ENCODE data around the gene UCHL5. TPM values are rescaled to one million over a fixed set of nuclear protein-coding genes. Genes with fewer than 3 reads are reported as not detected.

Gene UCHL5
- total and polyA plus RNA-seq, 3 experiments from 2014 or later: 54.4 to 110 (median 106) TPM

DNA sequence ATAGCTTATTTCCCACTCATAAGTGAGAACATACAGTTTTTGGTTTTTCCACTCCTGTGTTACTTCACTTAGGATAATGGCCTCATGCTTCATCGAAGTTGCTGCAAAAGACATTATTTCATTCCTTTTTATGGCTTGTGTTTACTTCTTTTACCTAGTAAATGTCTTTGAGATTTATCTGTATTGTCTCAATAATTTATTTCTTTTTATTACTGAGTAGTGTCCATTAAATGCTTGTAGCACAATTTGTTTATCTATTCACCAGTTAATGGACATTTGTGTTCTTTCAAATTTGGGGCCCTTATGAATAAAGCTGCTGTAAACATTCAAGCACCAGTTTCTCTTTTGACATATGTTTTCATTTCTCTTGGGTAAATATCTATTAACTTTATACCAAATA lies 86.0 kb downstream of the UCHL5 start:
- H3K4me1 Mint-ChIP-seq: no peaks in the 10 kb centered on the region
- no peaks in the 10 kb centered on the region for H3K4me1 ChIP-seq (ENCODE audit: insufficient read depth, low read length)
- peaks cover 0 to 3% of the 10 kb centered on the region in 2 donors for H3K27me3 Mint-ChIP-seq
- no peaks in the 10 kb centered on the region for H3K9me3 ChIP-seq (ENCODE audit: low read length)
- no peaks in the 10 kb centered on the region for H3K36me3 ChIP-seq (ENCODE audit: insufficient read depth, low read length)
- no peak for DNase-seq
- no peak overlapping the region for H3K4me3 Mint-ChIP-seq
- H3K27ac Mint-ChIP-seq: no peak overlapping the region
- ChIA-PET POLR2A (no interaction called here), CTCF (no interaction called here)
- H3K27ac ChIP-seq (ENCODE audit: low read depth, low read length): no peak overlapping the region
- H3K36me3 Mint-ChIP-seq: no peaks in the 10 kb centered on the region
- H3K4me3 ChIP-seq (ENCODE audit: low read length): no peak overlapping the region
- H3K9me3 Mint-ChIP-seq: no peaks in the 10 kb centered on the region
- no peaks in the 10 kb centered on the region for H3K27me3 ChIP-seq (ENCODE audit: insufficient read depth, low read length, poor library complexity, severe bottlenecking)

DNA sequence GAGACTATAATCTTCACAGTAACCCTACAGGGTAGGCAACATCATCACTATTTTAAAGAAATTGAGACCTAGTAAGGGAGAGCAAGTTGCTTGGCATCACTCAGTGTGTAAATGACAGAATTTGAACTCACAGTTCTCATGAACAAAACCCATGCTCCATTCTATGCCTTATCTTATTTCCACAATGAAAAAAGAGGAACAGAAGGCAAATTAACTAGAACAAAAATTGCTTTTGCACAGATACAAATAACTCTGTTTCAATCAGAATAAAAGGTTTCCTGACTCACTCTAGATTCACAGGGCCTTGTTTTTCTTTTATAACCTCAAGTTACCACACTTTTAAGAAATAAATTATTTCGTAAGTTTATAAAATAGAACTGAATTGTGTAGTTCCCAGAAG lies 90.1 kb downstream of the UCHL5 start:
- Mint-ChIP-seq H3K4me3 (no peak overlapping the region), H3K36me3 (peaks cover 0 to 3% (median 0%) of the 10 kb centered on the region in 3 donors), H3K9me3 (no peaks in the 10 kb centered on the region), H3K27me3 (peaks cover 0 to 3% of the 10 kb centered on the region in 2 donors), H3K27ac (no peak overlapping the region), H3K4me1 (no peaks in the 10 kb centered on the region)
- Histone ChIP-seq H3K4me3 (ENCODE audit: low read length) (no peak overlapping the region), H3K9me3 (ENCODE audit: low read length) (no peaks in the 10 kb centered on the region), H3K4me1 (ENCODE audit: insufficient read depth, low read length) (no peaks in the 10 kb centered on the region), H3K36me3 (ENCODE audit: insufficient read depth, low read length) (no peaks in the 10 kb centered on the region), H3K27ac (ENCODE audit: low read depth, low read length) (no peak overlapping the region), H3K27me3 (ENCODE audit: insufficient read depth, low read length, poor library complexity, severe bottlenecking) (no peaks in the 10 kb centered on the region)
- ChIA-PET CTCF (no interaction called here), POLR2A (no interaction called here)
- DNase-seq: no peak

DNA sequence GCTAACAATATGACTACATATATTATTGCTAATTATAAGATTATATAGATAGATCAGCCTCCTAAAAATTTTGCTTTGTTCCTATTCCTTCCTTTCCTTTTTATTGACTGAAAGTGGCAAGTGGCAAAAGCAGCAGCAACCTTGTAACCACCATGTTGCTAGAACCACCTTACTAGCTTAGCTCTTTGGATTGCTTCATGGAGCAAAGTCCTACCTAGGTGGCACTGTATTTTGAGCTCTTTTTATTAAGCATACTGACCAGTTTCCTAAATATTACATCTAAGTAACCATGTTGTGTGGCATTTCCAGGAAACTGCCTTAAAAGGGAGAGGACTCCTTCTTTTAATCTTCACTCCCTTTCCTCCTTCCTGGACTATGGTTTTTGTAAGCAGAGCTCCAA lies 90.8 kb downstream of the UCHL5 start:
- POLR2A ChIA-PET: no interaction called here
- Mint-ChIP-seq H3K27me3 (peaks cover 0 to 3% of the 10 kb centered on the region in 2 donors), H3K36me3 (peaks cover 0 to 4% (median 0%) of the 10 kb centered on the region in 3 donors), H3K4me3 (no peak overlapping the region), H3K4me1 (no peaks in the 10 kb centered on the region), H3K27ac (no peak overlapping the region), H3K9me3 (no peaks in the 10 kb centered on the region)
- no peak for DNase-seq
- H3K9me3 ChIP-seq (ENCODE audit: low read length): no peaks in the 10 kb centered on the region
- H3K4me1 ChIP-seq (ENCODE audit: insufficient read depth, low read length): no peaks in the 10 kb centered on the region
- CTCF ChIA-PET: no interaction called here
- no peak overlapping the region for H3K4me3 ChIP-seq (ENCODE audit: low read length)
- H3K36me3 ChIP-seq (ENCODE audit: insufficient read depth, low read length): no peaks in the 10 kb centered on the region
- no peak overlapping the region for H3K27ac ChIP-seq (ENCODE audit: low read depth, low read length)
- no peaks in the 10 kb centered on the region for H3K27me3 ChIP-seq (ENCODE audit: insufficient read depth, low read length, poor library complexity, severe bottlenecking)

DNA sequence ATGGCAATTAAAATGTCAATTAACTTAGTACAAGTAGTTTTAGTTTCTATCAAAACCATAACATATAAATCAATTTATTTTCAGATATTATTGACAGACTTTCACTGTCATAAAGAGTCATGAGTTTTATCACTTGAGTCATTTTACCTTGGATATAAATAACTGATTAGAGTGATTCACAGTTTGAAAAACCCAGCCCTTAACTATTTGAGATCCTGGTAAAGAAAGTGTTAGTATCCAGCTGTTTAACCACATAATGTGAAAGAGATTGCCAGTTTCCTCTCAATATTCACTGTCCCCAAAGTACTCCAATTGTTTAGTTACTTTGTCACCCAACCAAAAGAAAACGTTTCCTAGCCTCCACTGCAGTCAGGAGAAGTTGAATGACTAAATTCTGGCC lies 91.3 kb downstream of the UCHL5 start:
- H3K27me3 Mint-ChIP-seq: peaks cover 0 to 3% of the 10 kb centered on the region in 2 donors
- Histone ChIP-seq H3K27me3 (ENCODE audit: insufficient read depth, low read length, poor library complexity, severe bottlenecking) (no peaks in the 10 kb centered on the region), H3K4me3 (ENCODE audit: low read length) (no peak overlapping the region), H3K36me3 (ENCODE audit: insufficient read depth, low read length) (no peaks in the 10 kb centered on the region), H3K4me1 (ENCODE audit: insufficient read depth, low read length) (no peaks in the 10 kb centered on the region), H3K9me3 (ENCODE audit: low read length) (no peaks in the 10 kb centered on the region), H3K27ac (ENCODE audit: low read depth, low read length) (no peak overlapping the region)
- CTCF ChIA-PET: no interaction called here
- peaks cover 0 to 4% (median 4%) of the 10 kb centered on the region in 3 donors for H3K4me1 Mint-ChIP-seq
- no peak for DNase-seq
- no peak overlapping the region for H3K27ac Mint-ChIP-seq
- no peak overlapping the region for H3K4me3 Mint-ChIP-seq
- peaks cover 0 to 4% (median 0%) of the 10 kb centered on the region in 3 donors for H3K36me3 Mint-ChIP-seq
- POLR2A ChIA-PET: no interaction called here
- H3K9me3 Mint-ChIP-seq: no peaks in the 10 kb centered on the region

DNA sequence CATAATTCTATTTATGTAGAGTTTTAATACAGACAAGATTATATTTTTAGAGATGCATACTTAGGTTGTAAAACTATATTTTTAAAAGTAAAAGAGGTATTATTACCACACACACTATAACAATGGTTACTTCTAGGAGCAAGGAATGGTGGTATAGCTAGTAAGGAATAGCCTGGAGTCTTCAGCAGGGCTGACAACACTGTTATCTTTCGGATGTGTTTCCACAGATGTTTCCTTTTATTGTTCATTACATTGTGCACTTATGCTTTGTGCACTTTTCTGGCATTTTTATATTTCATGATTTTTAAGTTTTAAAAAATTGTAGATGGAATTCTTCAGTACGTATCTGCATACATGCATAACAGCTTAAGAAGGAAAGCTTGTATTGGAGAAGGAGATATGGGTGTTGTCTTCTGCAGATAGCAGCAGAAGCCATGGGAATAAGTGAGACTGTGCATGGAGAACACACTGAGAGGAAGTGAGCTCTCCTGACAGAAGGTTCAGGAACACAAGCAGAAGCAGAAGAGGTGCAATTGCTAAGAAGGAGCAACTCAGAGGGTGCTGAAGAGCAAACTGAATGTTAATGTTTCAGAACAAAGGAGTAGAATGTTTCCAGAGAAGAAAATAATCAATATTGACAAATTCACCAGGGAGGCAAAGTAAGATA lies 91.8 kb downstream of the UCHL5 start:
- peaks cover 2 to 9% (median 8%) of the 10 kb centered on the region in 3 donors for H3K4me1 Mint-ChIP-seq
- H3K36me3 Mint-ChIP-seq: peaks cover 0 to 4% (median 0%) of the 10 kb centered on the region in 3 donors
- H3K9me3 Mint-ChIP-seq: no peaks in the 10 kb centered on the region
- H3K27me3 Mint-ChIP-seq: peaks cover 0 to 3% of the 10 kb centered on the region in 2 donors
- H3K27ac Mint-ChIP-seq: no peak overlapping the region
- no peak for DNase-seq
- Histone ChIP-seq H3K36me3 (ENCODE audit: insufficient read depth, low read length) (no peaks in the 10 kb centered on the region), H3K4me1 (ENCODE audit: insufficient read depth, low read length) (no peaks in the 10 kb centered on the region), H3K9me3 (ENCODE audit: low read length) (no peaks in the 10 kb centered on the region), H3K27me3 (ENCODE audit: insufficient read depth, low read length, poor library complexity, severe bottlenecking) (no peaks in the 10 kb centered on the region), H3K27ac (ENCODE audit: low read depth, low read length) (no peak overlapping the region), H3K4me3 (ENCODE audit: low read length) (no peak overlapping the region)
- POLR2A ChIA-PET: no interaction called here
- H3K4me3 Mint-ChIP-seq: no peak overlapping the region
- CTCF ChIA-PET: no interaction called here

DNA sequence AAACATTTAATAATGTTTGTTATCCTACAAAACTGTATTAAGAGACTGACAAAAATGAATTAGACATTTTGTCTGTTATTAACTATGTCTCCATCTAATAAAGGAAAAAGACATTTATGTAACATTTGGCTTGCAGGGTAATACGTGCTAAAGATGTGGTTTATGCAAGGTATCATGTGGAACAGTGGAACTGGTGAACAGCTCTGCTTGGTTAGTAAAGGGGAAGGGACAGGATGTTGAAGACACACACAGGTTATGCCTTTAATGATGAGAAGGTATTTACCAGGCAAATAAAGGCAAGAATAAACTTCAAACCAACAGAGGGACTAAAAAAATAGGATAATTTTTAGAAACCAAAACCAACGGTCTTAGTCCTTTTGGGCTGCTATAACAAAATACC lies 93.1 kb downstream of the UCHL5 start:
- CTCF ChIA-PET: no interaction called here
- Histone ChIP-seq H3K4me3 (ENCODE audit: low read length) (no peak overlapping the region), H3K9me3 (ENCODE audit: low read length) (no peaks in the 10 kb centered on the region), H3K27me3 (ENCODE audit: insufficient read depth, low read length, poor library complexity, severe bottlenecking) (no peaks in the 10 kb centered on the region), H3K4me1 (ENCODE audit: insufficient read depth, low read length) (no peaks in the 10 kb centered on the region), H3K27ac (ENCODE audit: low read depth, low read length) (no peak overlapping the region), H3K36me3 (ENCODE audit: insufficient read depth, low read length) (no peaks in the 10 kb centered on the region)
- peaks cover 2 to 9% (median 8%) of the 10 kb centered on the region in 3 donors for H3K4me1 Mint-ChIP-seq
- peaks cover 0 to 4% (median 0%) of the 10 kb centered on the region in 3 donors for H3K36me3 Mint-ChIP-seq
- no peak overlapping the region for H3K4me3 Mint-ChIP-seq
- POLR2A ChIA-PET: no interaction called here
- no peaks in the 10 kb centered on the region for H3K9me3 Mint-ChIP-seq
- H3K27me3 Mint-ChIP-seq: no peaks in the 10 kb centered on the region
- no peak overlapping the region for H3K27ac Mint-ChIP-seq
- DNase-seq: no peak

DNA sequence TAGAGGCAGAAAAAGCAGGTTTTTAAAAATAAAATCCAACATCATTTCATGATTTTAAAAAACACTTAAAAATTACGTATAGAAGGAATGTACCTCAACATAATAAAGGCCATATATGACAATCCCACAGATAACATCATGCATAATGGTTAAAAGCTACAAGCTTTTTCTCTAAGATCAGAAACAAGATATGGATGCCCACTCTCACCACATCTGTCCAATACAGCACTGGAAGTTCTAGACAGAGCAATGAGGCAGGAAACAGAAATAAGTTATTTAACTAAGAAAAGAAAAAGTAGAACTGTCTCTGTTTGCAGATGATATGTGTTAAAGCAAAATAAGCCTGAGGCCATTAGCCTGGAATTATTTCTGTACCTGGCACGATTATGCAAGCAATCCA lies 96.3 kb downstream of the UCHL5 start:
- Histone ChIP-seq H3K4me3 (ENCODE audit: low read length) (no peak overlapping the region), H3K27ac (ENCODE audit: low read depth, low read length) (no peak overlapping the region), H3K27me3 (ENCODE audit: insufficient read depth, low read length, poor library complexity, severe bottlenecking) (no peaks in the 10 kb centered on the region), H3K4me1 (ENCODE audit: insufficient read depth, low read length) (no peaks in the 10 kb centered on the region), H3K9me3 (ENCODE audit: low read length) (no peaks in the 10 kb centered on the region), H3K36me3 (ENCODE audit: insufficient read depth, low read length) (no peaks in the 10 kb centered on the region)
- no peak overlapping the region for H3K4me3 Mint-ChIP-seq
- no peaks in the 10 kb centered on the region for H3K27me3 Mint-ChIP-seq
- ChIA-PET CTCF (no interaction called here), POLR2A (interaction anchor here (0.7 kb wide), 1 partner anchor 72 kb away, joined by 7 read pairs; no protein-coding TSS in a partner anchor)
- DNase-seq: no peak
- H3K4me1 Mint-ChIP-seq: peaks cover 2 to 9% (median 8%) of the 10 kb centered on the region in 3 donors
- no peaks in the 10 kb centered on the region for H3K9me3 Mint-ChIP-seq
- H3K27ac Mint-ChIP-seq: no peak overlapping the region
- H3K36me3 Mint-ChIP-seq: peaks cover 0 to 7% (median 0%) of the 10 kb centered on the region in 3 donors

Measured in CD8-positive, alpha-beta memory T cell (primary cell).